ENCODE results near the gene MLST8. TPM values are rescaled to one million over a fixed set of nuclear protein-coding genes. Genes with fewer than 3 reads are reported as not detected.

MLST8 gene
- polyA plus RNA-seq, 3 donors from 2014 or later, result 22.5 to 39.1 (median 36.9) TPM

DNA sequence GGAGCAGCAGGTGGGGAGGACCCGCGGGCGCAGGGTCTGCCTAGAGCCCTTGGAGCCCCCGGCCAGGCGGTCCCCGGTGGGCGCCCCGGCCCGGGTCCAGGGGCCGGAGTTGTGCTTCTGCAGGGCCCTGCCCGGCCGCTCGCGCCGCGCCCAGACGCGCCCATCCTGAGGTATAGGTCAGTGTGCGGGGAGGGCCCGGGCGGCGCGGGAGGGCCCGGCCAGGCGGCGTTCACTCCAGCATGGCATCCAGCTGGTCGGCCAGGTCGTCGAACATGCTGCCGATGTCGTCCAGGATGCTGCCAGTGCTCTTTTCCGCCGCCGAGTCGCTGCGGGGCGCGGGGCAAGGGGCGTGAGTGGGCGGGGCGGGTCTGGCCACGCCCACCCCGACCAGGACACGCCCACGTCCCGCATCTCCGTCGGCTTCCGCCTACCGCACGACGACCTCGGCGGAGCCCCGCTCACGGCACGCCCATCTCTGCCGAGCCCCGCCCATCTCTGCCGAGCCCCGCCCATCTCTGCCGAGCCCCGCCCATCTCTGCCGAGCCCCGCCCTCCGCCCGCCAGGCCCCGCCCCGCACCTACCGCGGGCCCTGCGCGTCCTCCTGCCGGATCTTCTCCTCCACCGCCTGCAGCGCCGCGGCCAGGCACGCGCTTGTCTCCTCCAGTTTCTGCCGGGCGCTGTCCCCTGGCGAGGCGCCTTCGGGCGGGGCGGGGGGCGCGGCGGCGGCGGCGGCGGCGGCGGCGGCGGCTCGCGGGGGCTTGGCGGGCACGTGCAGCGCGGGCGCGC, 26.7 kb upstream of the MLST8 start:
- Mint-ChIP-seq H3K27ac (no peak overlapping the region), H3K4me3 (no peak overlapping the region), H3K9me3 (no peaks in the 10 kb centered on the region)

DNA sequence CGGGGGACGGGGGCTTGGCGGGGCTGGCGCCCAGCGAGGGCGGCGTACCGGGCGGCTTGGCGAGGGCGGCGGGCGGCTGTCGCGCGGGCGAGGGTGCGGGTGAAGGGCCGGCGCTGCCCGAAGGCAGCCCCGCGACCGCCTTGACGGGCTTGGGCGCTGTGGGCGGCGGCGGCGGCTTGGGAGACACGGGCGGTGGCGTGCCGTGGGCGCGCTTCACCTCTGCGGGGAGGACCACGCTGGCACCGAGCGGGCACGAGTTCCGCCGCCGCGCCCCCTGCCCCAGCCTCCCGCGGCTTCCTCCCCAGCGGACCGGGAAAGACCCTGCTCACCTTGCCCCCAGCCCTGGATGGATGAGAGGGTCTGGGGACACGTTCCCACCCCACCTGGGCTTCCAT, 26.1 kb upstream of the MLST8 start:
- no peaks in the 10 kb centered on the region for H3K9me3 Mint-ChIP-seq
- no peak for DNase-seq

More for the DNA sequence above, 26.7 kb upstream of the MLST8 start:
- Mint-ChIP-seq H3K36me3 (no peaks in the 10 kb centered on the region), H3K27me3 (ENCODE audit: low read depth in 3 of 3) (peaks cover 0 to 1% (median 0%) of the 10 kb centered on the region in 3 donors), H3K4me1 (peaks cover 0 to 4% of the 10 kb centered on the region in 2 donors)
- DNase-seq, result peak; percentile 35 to 58 (median 40)

DNA sequence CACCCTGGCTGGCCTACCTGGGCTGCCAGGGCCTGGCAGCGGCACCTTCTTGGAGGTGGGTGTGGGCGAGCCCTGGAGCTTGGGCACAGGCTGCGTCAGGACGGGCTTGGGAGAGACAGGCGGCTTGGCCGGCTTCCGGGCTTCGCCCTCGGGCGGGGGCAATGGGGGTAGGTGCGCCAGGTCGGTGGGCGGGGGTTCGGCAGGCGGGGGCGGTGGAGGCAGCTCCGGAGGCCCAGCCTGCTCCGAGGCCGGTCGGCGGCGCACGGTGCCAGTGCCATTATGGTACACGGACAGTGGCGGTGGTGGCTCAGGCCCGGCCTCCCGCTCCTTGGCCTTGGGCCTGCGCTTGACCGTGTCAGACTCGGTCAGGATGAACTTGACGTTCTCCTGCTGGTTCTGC, 25.7 kb upstream of the MLST8 start:
- Mint-ChIP-seq H3K36me3 (no peaks in the 10 kb centered on the region), H3K27ac (no peak overlapping the region), H3K4me3 (no peak overlapping the region), H3K27me3 (ENCODE audit: low read depth in 3 of 3) (peaks cover 0 to 1% (median 0%) of the 10 kb centered on the region in 3 donors), H3K9me3 (no peaks in the 10 kb centered on the region), H3K4me1 (peaks cover 0 to 4% of the 10 kb centered on the region in 2 donors)
- DNase-seq, result no peak

More for the DNA sequence above, 26.1 kb upstream of the MLST8 start:
- no peak overlapping the region for H3K4me3 Mint-ChIP-seq
- no peaks in the 10 kb centered on the region for H3K36me3 Mint-ChIP-seq
- H3K27ac Mint-ChIP-seq, result no peak overlapping the region
- peaks cover 0 to 1% (median 0%) of the 10 kb centered on the region in 3 donors for H3K27me3 Mint-ChIP-seq (ENCODE audit: low read depth in 3 of 3)
- peaks cover 0 to 4% of the 10 kb centered on the region in 2 donors for H3K4me1 Mint-ChIP-seq

DNA sequence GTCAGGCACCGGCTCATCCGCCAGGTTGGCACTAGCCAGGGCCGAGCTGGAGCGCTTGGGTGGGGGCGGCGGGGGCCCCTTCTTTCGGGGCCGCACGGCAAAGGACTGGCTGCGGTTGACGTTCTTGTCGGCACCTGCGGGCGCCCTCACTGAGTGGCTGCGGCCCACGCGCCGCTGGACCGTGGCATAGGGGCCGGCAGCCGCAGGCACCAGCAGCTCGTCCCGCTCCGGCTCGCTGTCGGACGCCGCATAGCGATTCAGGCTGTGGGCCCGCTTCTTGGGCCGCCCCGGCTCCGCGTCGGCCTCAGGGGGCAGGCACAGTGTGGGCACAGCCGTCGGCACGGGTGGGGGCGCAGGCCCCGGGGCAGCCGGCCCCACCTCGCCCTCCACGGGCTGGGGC, 24.8 kb upstream of the MLST8 start:
- Mint-ChIP-seq H3K4me1 (peaks cover 0 to 4% of the 10 kb centered on the region in 2 donors), H3K27ac (no peak overlapping the region), H3K9me3 (no peaks in the 10 kb centered on the region), H3K27me3 (ENCODE audit: low read depth in 3 of 3) (peaks cover 0 to 1% (median 0%) of the 10 kb centered on the region in 3 donors), H3K36me3 (no peaks in the 10 kb centered on the region), H3K4me3 (no peak overlapping the region)
- no peak for DNase-seq

DNA sequence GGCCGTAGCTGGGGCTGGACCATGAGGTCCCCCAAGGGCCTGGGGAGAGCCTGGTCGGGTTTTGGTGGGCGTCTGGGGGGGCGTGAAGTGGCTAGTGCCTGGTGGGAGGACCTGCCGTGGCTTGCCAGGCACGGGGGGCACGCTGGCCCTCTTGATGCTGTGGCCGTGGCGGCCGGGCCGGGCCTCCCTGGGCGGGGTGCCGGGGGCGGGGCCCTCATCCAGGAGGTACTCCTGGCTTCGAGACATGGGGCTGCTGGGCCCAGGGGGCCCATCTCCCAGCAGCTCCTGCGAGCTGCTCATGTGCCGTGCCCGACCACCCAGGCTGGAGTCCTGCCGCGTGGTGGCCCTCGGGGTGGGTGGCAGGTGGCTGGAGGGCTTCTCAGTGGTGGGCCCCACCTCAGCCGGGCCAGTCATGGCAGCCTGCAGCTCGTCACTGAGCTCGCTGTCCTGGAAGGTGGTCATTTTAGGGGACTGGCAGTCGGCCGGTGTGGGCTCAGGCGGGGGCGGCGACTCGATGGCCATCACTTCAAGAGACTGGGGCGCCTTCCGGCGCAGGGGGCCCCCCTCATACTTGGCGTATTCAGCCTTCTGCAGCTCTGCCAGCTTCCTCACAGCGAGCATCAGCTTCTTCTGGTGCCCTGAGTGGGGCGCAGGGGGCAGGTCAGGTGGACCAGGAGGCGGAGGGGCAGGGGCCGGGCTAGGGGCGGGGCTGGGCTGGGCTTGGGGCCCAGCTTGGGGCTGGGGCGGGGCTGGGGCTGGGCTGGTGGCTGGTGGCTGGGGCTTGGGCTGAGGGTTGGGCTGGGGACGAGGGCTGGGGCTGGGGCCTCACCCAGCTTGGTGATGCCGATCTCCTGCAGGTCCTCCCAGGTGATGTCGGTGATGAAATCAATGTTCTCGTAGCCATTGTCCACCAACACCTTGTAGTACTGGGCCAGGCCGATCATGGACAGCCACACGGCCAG, 24.0 kb upstream of the MLST8 start:
- H3K27ac Mint-ChIP-seq, result no peak overlapping the region
- no peak for DNase-seq
- H3K27me3 Mint-ChIP-seq (ENCODE audit: low read depth in 3 of 3), result peaks cover 0 to 1% (median 0%) of the 10 kb centered on the region in 3 donors
- no peaks in the 10 kb centered on the region for H3K9me3 Mint-ChIP-seq
- no peaks in the 10 kb centered on the region for H3K36me3 Mint-ChIP-seq
- H3K4me1 Mint-ChIP-seq, result peaks cover 0 to 4% of the 10 kb centered on the region in 2 donors
- no peak overlapping the region for H3K4me3 Mint-ChIP-seq

DNA sequence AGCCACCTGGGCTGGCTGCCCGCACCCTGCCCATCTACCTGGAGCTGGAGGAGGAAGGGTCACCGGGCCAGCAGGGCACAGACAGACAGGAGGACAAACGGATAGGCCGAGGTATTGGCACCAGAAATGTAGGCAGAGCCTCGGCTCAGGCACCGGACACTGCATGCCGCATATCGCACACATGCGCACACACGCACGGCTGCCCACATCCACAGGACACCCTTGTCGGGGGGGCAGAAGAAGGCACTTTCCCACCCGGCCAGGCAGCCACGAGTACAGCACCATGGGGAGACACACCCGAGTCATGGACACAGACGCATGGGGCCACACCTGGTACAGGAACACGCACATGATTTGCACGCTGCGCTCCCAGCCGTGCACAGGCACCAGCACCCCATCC, 23.3 kb upstream of the MLST8 start:
- H3K9me3 Mint-ChIP-seq, result no peaks in the 10 kb centered on the region
- no peak overlapping the region for H3K4me3 Mint-ChIP-seq
- H3K36me3 Mint-ChIP-seq, result no peaks in the 10 kb centered on the region
- H3K27ac Mint-ChIP-seq, result no peak overlapping the region
- H3K4me1 Mint-ChIP-seq, result peaks cover 0 to 4% of the 10 kb centered on the region in 2 donors
- no peak for DNase-seq
- peaks cover 0 to 1% (median 0%) of the 10 kb centered on the region in 3 donors for H3K27me3 Mint-ChIP-seq (ENCODE audit: low read depth in 3 of 3)

DNA sequence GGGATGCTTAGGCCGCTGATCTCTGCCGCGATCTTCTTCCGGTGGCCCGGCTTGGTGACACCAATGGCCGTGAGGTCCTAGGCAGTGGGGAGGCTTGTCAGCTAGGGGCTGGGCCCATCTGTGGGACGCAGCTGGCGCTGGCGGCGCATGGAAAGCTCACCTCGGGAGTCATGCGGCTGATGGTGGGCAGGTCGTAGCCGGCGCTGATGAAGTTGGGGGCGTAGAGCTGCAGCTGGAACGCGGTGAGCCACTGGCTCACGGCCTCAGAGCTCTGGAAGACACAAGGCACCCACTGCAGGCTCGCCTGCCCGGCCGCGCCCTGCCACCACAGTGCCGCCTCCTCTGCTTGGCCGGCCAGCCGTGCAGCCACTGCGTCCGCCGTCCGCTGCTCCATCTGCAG, 21.6 kb upstream of the MLST8 start:
- H3K36me3 Mint-ChIP-seq, result no peaks in the 10 kb centered on the region
- H3K4me3 Mint-ChIP-seq, result no peak overlapping the region
- peaks cover 0 to 1% (median 0%) of the 10 kb centered on the region in 3 donors for H3K27me3 Mint-ChIP-seq (ENCODE audit: low read depth in 3 of 3)
- H3K4me1 Mint-ChIP-seq, result peaks cover 0 to 4% of the 10 kb centered on the region in 2 donors
- DNase-seq, result no peak
- no peak overlapping the region for H3K27ac Mint-ChIP-seq
- H3K9me3 Mint-ChIP-seq, result no peaks in the 10 kb centered on the region

DNA sequence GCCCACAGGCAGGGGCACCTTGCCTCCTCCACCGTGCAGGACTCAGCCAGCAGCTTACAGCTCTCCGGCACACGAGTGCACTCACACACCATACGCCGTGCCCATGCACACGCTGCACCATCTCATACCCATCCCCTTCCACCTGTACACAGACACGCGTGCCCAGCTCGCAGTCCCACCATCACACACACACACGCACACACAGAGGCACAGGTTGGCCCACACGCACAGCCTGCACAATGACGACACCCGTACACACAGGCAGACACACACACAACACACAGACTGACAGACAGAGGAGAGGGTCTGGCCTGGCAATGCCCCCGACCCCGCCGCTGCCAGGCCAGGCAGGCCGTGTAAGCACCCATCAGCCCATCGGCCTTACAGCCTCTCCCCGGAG, 20.9 kb upstream of the MLST8 start:
- no peaks in the 10 kb centered on the region for H3K9me3 Mint-ChIP-seq
- no peak for DNase-seq
- H3K4me3 Mint-ChIP-seq, result no peak overlapping the region
- no peak overlapping the region for H3K27ac Mint-ChIP-seq
- H3K27me3 Mint-ChIP-seq (ENCODE audit: low read depth in 3 of 3), result peaks cover 0 to 1% (median 0%) of the 10 kb centered on the region in 3 donors
- H3K36me3 Mint-ChIP-seq, result no peaks in the 10 kb centered on the region
- H3K4me1 Mint-ChIP-seq, result peaks cover 0 to 4% of the 10 kb centered on the region in 2 donors

DNA sequence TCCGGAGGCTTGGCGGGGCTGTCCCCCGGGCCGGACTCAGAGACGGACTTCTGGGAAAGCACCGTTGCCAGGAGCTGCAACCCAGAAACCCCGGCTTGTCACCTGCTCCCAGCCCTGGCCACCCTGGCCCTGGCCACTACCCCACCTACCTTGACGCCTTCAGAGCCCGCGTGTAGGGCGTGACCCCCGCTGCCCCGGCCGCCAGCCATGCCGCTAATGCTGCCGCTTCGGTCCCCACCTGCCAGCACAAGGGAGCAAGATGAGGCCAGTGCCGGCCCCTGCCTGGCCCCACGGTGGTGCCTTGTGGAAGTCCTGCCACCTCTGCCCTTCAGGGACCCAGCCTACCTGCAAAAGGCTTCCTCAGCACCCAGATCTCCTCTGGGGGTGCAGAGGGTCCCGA, 20.3 kb upstream of the MLST8 start:
- no peak for DNase-seq
- Mint-ChIP-seq H3K27ac (no peak overlapping the region), H3K36me3 (no peaks in the 10 kb centered on the region), H3K27me3 (ENCODE audit: low read depth in 3 of 3) (peaks cover 0 to 1% (median 0%) of the 10 kb centered on the region in 3 donors), H3K4me1 (peaks cover 0 to 4% of the 10 kb centered on the region in 2 donors), H3K4me3 (no peak overlapping the region), H3K9me3 (no peaks in the 10 kb centered on the region)

DNA sequence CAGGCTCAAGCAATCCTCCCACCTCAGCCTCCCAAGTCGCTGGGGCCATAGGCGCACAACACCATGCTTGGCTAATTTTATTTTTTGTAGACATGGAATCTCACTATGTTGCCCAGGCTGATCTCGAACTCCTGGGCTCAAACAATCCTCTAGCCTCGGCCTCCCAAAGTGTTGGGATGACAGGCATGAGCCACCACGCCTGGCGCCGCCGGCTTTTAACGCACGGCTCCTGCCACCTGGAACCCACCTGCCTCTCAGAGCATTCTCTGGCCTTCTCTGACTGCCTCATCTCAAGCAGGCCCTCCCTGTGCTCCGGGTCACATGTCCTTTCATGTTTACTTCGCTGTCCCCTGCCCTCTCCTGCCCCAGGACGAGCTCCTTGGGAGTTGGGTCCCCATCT, 19.2 kb upstream of the MLST8 start:
- DNase-seq, result no peak
- H3K4me1 Mint-ChIP-seq, result peaks cover 0 to 4% of the 10 kb centered on the region in 2 donors
- no peaks in the 10 kb centered on the region for H3K36me3 Mint-ChIP-seq
- no peak overlapping the region for H3K27ac Mint-ChIP-seq
- H3K9me3 Mint-ChIP-seq, result no peaks in the 10 kb centered on the region
- peaks cover 0 to 1% (median 0%) of the 10 kb centered on the region in 3 donors for H3K27me3 Mint-ChIP-seq (ENCODE audit: low read depth in 3 of 3)
- H3K4me3 Mint-ChIP-seq, result no peak overlapping the region

DNA sequence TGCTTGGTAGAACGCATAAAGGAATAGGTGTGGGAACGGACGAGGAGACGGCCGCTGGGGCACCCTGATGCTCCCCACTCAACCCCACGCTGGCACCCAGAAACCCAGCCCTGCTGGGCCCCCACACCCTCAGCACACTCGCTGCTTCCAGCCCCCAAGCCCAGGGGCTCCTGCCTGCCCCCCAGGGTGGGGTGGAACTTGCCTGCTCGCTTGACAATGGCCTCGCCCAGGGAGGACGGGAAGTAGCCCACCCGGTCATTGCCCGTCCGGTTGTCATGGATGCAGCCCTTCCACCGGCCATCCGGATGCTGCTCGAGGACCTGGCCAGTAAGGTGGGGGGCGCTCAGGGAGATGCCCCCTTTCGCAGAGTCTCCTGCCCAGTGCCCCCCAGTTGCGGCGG, 18.7 kb upstream of the MLST8 start:
- Mint-ChIP-seq H3K4me1 (peaks cover 0 to 4% of the 10 kb centered on the region in 2 donors), H3K36me3 (no peaks in the 10 kb centered on the region), H3K9me3 (no peaks in the 10 kb centered on the region), H3K4me3 (no peak overlapping the region), H3K27ac (no peak overlapping the region), H3K27me3 (ENCODE audit: low read depth in 3 of 3) (peaks cover 0 to 1% (median 0%) of the 10 kb centered on the region in 3 donors)
- no peak for DNase-seq

DNA sequence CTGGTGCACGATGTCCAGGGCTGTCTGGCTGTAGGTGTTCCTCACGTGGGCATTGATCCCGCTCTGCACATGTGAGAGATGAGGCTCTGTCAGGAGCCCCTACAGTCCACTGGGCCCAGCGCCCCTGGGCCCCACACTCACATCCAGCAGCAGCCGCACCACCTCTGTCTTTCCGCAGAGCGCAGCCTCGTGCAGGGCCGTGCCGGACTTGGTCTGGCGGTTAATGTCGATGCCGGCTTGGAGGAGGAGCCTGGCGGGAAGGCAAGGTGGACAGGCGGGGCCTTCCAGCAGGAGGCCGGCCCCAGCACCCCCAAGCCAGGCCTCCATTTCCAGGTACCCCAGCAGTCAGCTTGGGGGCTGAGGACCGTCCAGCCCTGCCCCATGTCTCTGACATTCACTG, 18.0 kb upstream of the MLST8 start:
- DNase-seq, result no peak
- Mint-ChIP-seq H3K4me1 (peaks cover 0 to 1% of the 10 kb centered on the region in 2 donors), H3K27me3 (ENCODE audit: low read depth in 3 of 3) (peaks cover 0 to 1% (median 0%) of the 10 kb centered on the region in 3 donors), H3K36me3 (no peaks in the 10 kb centered on the region), H3K9me3 (no peaks in the 10 kb centered on the region), H3K27ac (no peak overlapping the region), H3K4me3 (no peak overlapping the region)

DNA sequence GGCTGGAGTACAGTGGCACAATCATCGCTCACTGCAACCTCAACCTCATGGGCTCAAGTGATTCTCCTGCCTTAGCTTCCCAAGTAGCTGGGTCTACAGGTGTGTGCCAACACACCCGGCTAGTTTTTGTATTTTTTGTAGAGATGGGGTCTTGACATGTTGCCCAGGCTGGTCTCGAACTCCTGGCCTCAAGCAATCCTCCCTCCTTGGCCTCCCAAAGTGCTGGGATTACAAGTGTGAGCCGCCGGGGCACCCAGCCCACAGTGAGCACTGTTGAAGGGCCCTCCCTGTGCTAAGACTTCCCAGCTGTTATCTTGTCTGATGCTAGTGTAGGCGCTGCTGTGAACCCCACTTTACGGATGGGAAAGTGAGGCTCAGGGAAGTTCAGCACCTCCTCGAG, 16.9 kb upstream of the MLST8 start:
- Mint-ChIP-seq H3K36me3 (no peaks in the 10 kb centered on the region), H3K27me3 (ENCODE audit: low read depth in 3 of 3) (peaks cover 0 to 2% (median 2%) of the 10 kb centered on the region in 3 donors), H3K4me3 (no peak overlapping the region), H3K27ac (no peak overlapping the region), H3K4me1 (no peaks in the 10 kb centered on the region), H3K9me3 (no peaks in the 10 kb centered on the region)
- no peak for DNase-seq

Measured in immature natural killer cell (primary cell).